Measurements from ENCODE around the gene IGSF21.

DNA sequence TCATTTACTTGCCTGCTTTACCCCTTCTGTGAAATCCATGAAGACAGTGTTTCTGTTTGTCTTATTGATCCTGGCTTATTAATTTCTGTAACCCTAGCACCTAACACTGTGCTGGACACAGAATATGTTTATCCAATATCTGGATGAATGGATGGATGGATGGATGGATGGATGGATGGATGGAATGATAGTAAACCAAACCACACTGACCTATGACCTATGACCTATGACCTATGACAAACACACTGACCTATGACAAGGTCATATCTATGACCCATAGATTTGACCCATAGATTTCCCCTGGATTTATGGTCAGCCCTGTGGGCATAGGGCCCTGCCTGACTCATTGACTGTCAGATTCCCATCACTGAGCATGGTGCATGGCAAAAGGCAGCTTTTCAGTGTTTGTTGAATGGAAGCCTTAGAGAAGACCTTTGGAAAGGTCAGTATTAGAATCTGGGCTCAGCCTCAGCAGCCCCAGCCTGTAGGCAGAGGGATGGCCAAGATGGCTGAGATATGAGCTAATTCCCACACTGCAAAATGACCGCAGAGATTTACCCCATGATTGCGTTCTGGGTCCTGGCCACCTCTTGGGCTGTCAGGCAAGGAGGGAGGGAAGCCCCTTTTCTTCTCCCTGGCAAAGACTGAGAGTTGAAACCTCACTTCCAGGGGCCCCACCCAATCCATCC lies 24.6 kb downstream of the IGSF21 start:
- TF ChIP-seq, protein P1, sequence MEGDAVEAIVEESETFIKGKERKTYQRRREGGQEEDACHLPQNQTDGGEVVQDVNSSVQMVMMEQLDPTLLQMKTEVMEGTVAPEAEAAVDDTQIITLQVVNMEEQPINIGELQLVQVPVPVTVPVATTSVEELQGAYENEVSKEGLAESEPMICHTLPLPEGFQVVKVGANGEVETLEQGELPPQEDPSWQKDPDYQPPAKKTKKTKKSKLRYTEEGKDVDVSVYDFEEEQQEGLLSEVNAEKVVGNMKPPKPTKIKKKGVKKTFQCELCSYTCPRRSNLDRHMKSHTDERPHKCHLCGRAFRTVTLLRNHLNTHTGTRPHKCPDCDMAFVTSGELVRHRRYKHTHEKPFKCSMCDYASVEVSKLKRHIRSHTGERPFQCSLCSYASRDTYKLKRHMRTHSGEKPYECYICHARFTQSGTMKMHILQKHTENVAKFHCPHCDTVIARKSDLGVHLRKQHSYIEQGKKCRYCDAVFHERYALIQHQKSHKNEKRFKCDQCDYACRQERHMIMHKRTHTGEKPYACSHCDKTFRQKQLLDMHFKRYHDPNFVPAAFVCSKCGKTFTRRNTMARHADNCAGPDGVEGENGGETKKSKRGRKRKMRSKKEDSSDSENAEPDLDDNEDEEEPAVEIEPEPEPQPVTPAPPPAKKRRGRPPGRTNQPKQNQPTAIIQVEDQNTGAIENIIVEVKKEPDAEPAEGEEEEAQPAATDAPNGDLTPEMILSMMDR (IDR thresholded peaks at IDR 0.05): no peak
- no peak for TF ChIP-seq POLR2A (IDR thresholded peaks at IDR 0.05)
